ENCODE measurements around the gene NOVA1.

DNA sequence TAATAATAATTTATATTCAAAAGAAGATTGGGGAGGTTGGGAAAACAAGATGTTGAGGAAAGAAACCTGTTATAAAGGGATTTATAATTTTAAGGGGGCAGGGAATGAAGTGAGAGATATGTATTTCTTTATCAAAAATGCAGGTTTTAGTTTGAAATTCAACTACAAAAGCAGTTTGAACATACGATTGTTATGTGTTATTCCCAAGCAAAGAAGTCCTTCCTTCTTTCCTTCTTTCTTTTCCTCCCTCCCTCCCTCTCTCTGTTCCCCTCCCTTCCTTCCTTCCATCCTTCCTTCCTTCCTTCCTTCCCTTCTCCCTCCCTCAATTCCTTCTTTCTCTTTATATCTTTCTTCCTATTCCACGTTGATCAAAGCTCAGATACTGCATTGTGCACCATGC, 173.3 kb downstream of the NOVA1 start:
- TF ChIP-seq, protein P1, sequence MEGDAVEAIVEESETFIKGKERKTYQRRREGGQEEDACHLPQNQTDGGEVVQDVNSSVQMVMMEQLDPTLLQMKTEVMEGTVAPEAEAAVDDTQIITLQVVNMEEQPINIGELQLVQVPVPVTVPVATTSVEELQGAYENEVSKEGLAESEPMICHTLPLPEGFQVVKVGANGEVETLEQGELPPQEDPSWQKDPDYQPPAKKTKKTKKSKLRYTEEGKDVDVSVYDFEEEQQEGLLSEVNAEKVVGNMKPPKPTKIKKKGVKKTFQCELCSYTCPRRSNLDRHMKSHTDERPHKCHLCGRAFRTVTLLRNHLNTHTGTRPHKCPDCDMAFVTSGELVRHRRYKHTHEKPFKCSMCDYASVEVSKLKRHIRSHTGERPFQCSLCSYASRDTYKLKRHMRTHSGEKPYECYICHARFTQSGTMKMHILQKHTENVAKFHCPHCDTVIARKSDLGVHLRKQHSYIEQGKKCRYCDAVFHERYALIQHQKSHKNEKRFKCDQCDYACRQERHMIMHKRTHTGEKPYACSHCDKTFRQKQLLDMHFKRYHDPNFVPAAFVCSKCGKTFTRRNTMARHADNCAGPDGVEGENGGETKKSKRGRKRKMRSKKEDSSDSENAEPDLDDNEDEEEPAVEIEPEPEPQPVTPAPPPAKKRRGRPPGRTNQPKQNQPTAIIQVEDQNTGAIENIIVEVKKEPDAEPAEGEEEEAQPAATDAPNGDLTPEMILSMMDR (IDR thresholded peaks at IDR 0.05), result no peak
- no peak for TF ChIP-seq POLR2A (IDR thresholded peaks at IDR 0.05)
